ENCODE measurements around the gene NDE1. TPM values are rescaled to one million over a fixed set of nuclear protein-coding genes. Genes with fewer than 3 reads are reported as not detected.

NDE1 gene
- total and polyA plus RNA-seq, 2 of the 4 experiments (the other 2 are of a cell fraction), result 22.7 to 29.2 TPM

- Histone ChIP-seq H3K9me1 (ENCODE audit: insufficient read depth, low read length) (0 out of 2 replicates have a peak, but pooled peaks cover 10% of the 10 kb centered on the region), H3K27ac (ENCODE audit: insufficient read depth, low read length) (no peak overlapping the region), H3K4me3 (ENCODE audit: insufficient read depth, low read depth, low read length) (no peak overlapping the region), H3K23ac (ENCODE audit: low read depth, low read length) (no peak overlapping the region), H3K36me3 (ENCODE audit: control insufficient read depth, insufficient read depth, low read length) (peaks cover 26% of the 10 kb centered on the region), H3K18ac (ENCODE audit: low read depth, low read length) (no peak overlapping the region), H2BK120ac (ENCODE audit: low read depth, low read length) (no peak overlapping the region), H3K9me3 (ENCODE audit: control insufficient read depth, insufficient read depth, low read length) (no peaks in the 10 kb centered on the region), H3K4ac (ENCODE audit: low read depth, low read length) (no peak overlapping the region), H4K5ac (ENCODE audit: low read depth, low read length) (no peak overlapping the region), H3K14ac (replicated peaks; ENCODE audit: low read depth, low read length) (no peak overlapping the region), H4K91ac (ENCODE audit: insufficient read depth, low read depth, low read length) (no peak overlapping the region), H3K9ac (ENCODE audit: low read depth, low read length) (no peak overlapping the region), H3K56ac (ENCODE audit: extremely low read depth, insufficient read depth, low read length) (no peak overlapping the region), H4K8ac (ENCODE audit: low read depth in 2 of 2, low read length in 2 of 2) (no peak overlapping the region), H3K4me1 (ENCODE audit: control insufficient read depth, insufficient read depth, low read length) (no peaks in the 10 kb centered on the region), H2AK9ac (replicated peaks; ENCODE audit: low read depth, low read length, poor library complexity) (peak overlapping the region; percentile 50), H4K20me1 (ENCODE audit: insufficient read depth, low read length) (no peaks in the 10 kb centered on the region; the same call in 1 of the 2 replicates), H2BK5ac (ENCODE audit: low read depth, low read length, poor library complexity, severe bottlenecking) (no peak overlapping the region), H3K27me3 (ENCODE audit: control insufficient read depth, insufficient read depth, low read length) (no peaks in the 10 kb centered on the region), H2BK20ac (ENCODE audit: low read depth, low read length) (no peak overlapping the region), H3K79me1 (ENCODE audit: low read depth in 1 of 2, low read length in 2 of 2) (no peaks in the 10 kb centered on the region), H2BK15ac (ENCODE audit: low read depth, low read length) (no peak overlapping the region), H2AK5ac (ENCODE audit: low read depth, low read length) (no peak overlapping the region), H2AFZ (replicated peaks; ENCODE audit: low read length, poor library complexity) (no peak overlapping the region), H3K4me2 (ENCODE audit: low read depth, low read length) (no peak overlapping the region)
- in situ Hi-C loops (cut with MboI; ENCODE audit: low sequenced_read_pairs) (no loop called here), dilution Hi-C loops (cut with HindIII; ENCODE audit: low sequenced_read_pairs, unreplicated experiment) (no loop called here), intact Hi-C loops (cut with micrococcal nuclease) (no loop called here)
- ChIA-PET POLR2A (ENCODE audit: unreplicated experiment) (no interaction called here), CTCF (no interaction called here)
- 100% methylated on average over 5 of the region's 14 CpGs; no CpG with 5 or more reads in 1 of the 2 experiments for WGBS, 2 experiments (ENCODE audit: extremely low coverage in 2 of 2, insufficient read length in 1 of 2)
- BruUV-seq (replicated peaks), result no TSS peak
- no peak for ATAC-seq (ENCODE audit: low read depth)
- TF ChIP-seq CTCF (conservative IDR thresholded peaks at IDR 0.05; ENCODE audit: low read depth, low read length) (no peak), SMC3 (IDR thresholded peaks at IDR 0.05; ENCODE audit: low read depth, low read length) (no peak), CEBPB (IDR thresholded peaks at IDR 0.05; ENCODE audit: low read depth, low read length) (no peak), RCOR1 (IDR thresholded peaks at IDR 0.05; ENCODE audit: insufficient replicate concordance, low read length) (no peak)
- TF ChIP-seq, protein P1, sequence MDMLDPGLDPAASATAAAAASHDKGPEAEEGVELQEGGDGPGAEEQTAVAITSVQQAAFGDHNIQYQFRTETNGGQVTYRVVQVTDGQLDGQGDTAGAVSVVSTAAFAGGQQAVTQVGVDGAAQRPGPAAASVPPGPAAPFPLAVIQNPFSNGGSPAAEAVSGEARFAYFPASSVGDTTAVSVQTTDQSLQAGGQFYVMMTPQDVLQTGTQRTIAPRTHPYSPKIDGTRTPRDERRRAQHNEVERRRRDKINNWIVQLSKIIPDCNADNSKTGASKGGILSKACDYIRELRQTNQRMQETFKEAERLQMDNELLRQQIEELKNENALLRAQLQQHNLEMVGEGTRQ (IDR thresholded peaks at IDR 0.05; ENCODE audit: low read depth, low read length), result no peak
- DNase-seq, result no peak
Observed at GRCh38 chr16:15721018-15721417, 71.0 kb downstream of the NDE1 start.

All from IMR-90 (cell line).